ENCODE data around the gene OR2AG2. TPM values are rescaled to one million over a fixed set of nuclear protein-coding genes. Genes with fewer than 3 reads are reported as not detected.

Gene OR2AG2
- total and polyA plus RNA-seq, 5 donors = not detected

DNA sequence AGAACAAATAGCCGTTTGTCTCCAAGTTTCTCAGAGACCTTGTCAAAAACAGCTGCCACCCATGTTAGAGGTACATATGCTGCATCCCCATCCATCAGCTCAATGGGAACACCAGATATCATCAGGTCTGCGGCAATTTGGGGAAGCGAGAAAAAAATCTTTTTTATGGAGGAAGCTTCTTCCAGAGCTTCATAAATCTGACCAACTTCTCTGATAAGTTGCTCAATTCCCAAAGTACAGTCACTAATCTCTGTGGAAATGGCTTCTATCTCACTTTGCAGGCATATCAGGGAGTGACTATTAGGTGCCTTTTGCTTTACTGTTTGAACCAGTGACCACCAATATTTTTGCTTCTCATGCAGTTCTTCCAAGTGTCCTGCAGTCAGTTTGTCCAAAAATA is 54.4 kb downstream of the OR2AG2 start:
- no peak for DNase-seq
- intact Hi-C loops (cut with DNase I) = loop anchor here in 1 of 4 donors (10.0 kb wide), 1 partner anchor 323 kb away; the partner anchor contains the start of gene SMPD1

More for the DNA sequence above, 54.4 kb downstream of the OR2AG2 start:
- Histone ChIP-seq H3K9me3 (ENCODE audit: control insufficient read depth, low read length) (no peaks in the 10 kb centered on the region), H3K27ac (ENCODE audit: low read length) (no peak overlapping the region), H3K27me3 (ENCODE audit: control insufficient read depth, insufficient read depth) (no peaks in the 10 kb centered on the region), H3K4me3 (ENCODE audit: low read length) (no peak overlapping the region), H3K4me1 (ENCODE audit: control insufficient read depth, insufficient read depth, low read length) (no peaks in the 10 kb centered on the region)
- 91% methylated on average over 3 of the region's 3 CpGs for WGBS
- ATAC-seq = no peak

Other genes with a start within 250 kb of the OR2AG2 start
- gene RRP8, start 168.4 kb downstream of the OR2AG2 start, total RNA-seq = 10 to 100 TPM; 15.8 to 21.7 (median 18.7) TPM
- gene RRP8, start 168.4 kb downstream of the OR2AG2 start, polyA plus RNA-seq = 18.2 TPM
- 100 to 1,000 TPM; 176 to 196 (median 192) TPM for gene ILK, start 168.2 kb downstream of the OR2AG2 start, total RNA-seq
- 180 TPM for gene ILK, start 168.2 kb downstream of the OR2AG2 start, polyA plus RNA-seq
- gene TAF10, start 159.8 kb downstream of the OR2AG2 start, total RNA-seq = 100 to 1,000 TPM in 2 of 4 donors, 10 to 100 TPM in 2; 96.9 to 115 (median 99.1) TPM
- 100 TPM for gene TAF10, start 159.8 kb downstream of the OR2AG2 start, polyA plus RNA-seq
- gene TPP1, start 152.6 kb downstream of the OR2AG2 start, total RNA-seq = 10 to 100 TPM; 56.7 to 98.3 (median 78.2) TPM
- 52.6 TPM for gene TPP1, start 152.6 kb downstream of the OR2AG2 start, polyA plus RNA-seq
- 10 to 100 TPM; 12.4 to 19.2 (median 14.9) TPM for gene DCHS1, start 116.2 kb downstream of the OR2AG2 start, total RNA-seq
- 6.4 TPM for gene DCHS1, start 116.2 kb downstream of the OR2AG2 start, polyA plus RNA-seq
- gene MRPL17, start 88.6 kb downstream of the OR2AG2 start, total RNA-seq = 10 to 100 TPM; 36.7 to 45.1 (median 41.9) TPM
- gene MRPL17, start 88.6 kb downstream of the OR2AG2 start, polyA plus RNA-seq = 44.7 TPM
- not detected for gene OR2AG1, start 11.0 kb upstream of the OR2AG2 start, total RNA-seq
- not detected for gene OR2AG1, start 11.0 kb upstream of the OR2AG2 start, polyA plus RNA-seq
- gene OR6A2, start 27.7 kb upstream of the OR2AG2 start, total RNA-seq = under 1 TPM in 2 of 4 donors, not detected in 2; 0.06 to 0.08 TPM
- not detected for gene OR6A2, start 27.7 kb upstream of the OR2AG2 start, polyA plus RNA-seq
- gene OR10A5, start 73.7 kb upstream of the OR2AG2 start, total RNA-seq = not detected
- gene OR10A5, start 73.7 kb upstream of the OR2AG2 start, polyA plus RNA-seq = not detected
- not detected for gene OR10A2, start 91.1 kb upstream of the OR2AG2 start, total RNA-seq
- not detected for gene OR10A2, start 91.1 kb upstream of the OR2AG2 start, polyA plus RNA-seq
- not detected for gene OR10A4, start 104.6 kb upstream of the OR2AG2 start, total RNA-seq
- gene OR10A4, start 104.6 kb upstream of the OR2AG2 start, polyA plus RNA-seq = not detected
- gene OR2D2, start 120.5 kb upstream of the OR2AG2 start, total RNA-seq = not detected
- not detected for gene OR2D2, start 120.5 kb upstream of the OR2AG2 start, polyA plus RNA-seq
- gene OR2D3, start 149.0 kb upstream of the OR2AG2 start, total RNA-seq = not detected
- gene OR2D3, start 149.0 kb upstream of the OR2AG2 start, polyA plus RNA-seq = not detected
- 1 to 10 TPM in 1 of 4 donors, under 1 TPM in 3; 0.54 to 1.0 (median 0.81) TPM for gene ZNF215, start 154.4 kb upstream of the OR2AG2 start, total RNA-seq
- gene ZNF215, start 154.4 kb upstream of the OR2AG2 start, polyA plus RNA-seq = 0.14 TPM
- 1 to 10 TPM; 1.5 to 2.1 (median 2.1) TPM for gene ZNF214, start 248.4 kb upstream of the OR2AG2 start, total RNA-seq
- gene ZNF214, start 248.4 kb upstream of the OR2AG2 start, polyA plus RNA-seq = 0.48 TPM
- under 1 TPM in 1 of 4 donors, not detected in 3; 0.08 TPM for gene NLRP14, start 248.5 kb upstream of the OR2AG2 start, total RNA-seq
- gene NLRP14, start 248.5 kb upstream of the OR2AG2 start, polyA plus RNA-seq = 0.05 TPM